Measurements from ENCODE around the gene B4GALNT4. TPM values are rescaled to one million over a fixed set of nuclear protein-coding genes. Genes with fewer than 3 reads are reported as not detected.

B4GALNT4 gene
- total RNA-seq, 2 experiments from 2014 or later, result 0.32 TPM; not detected in 1

DNA sequence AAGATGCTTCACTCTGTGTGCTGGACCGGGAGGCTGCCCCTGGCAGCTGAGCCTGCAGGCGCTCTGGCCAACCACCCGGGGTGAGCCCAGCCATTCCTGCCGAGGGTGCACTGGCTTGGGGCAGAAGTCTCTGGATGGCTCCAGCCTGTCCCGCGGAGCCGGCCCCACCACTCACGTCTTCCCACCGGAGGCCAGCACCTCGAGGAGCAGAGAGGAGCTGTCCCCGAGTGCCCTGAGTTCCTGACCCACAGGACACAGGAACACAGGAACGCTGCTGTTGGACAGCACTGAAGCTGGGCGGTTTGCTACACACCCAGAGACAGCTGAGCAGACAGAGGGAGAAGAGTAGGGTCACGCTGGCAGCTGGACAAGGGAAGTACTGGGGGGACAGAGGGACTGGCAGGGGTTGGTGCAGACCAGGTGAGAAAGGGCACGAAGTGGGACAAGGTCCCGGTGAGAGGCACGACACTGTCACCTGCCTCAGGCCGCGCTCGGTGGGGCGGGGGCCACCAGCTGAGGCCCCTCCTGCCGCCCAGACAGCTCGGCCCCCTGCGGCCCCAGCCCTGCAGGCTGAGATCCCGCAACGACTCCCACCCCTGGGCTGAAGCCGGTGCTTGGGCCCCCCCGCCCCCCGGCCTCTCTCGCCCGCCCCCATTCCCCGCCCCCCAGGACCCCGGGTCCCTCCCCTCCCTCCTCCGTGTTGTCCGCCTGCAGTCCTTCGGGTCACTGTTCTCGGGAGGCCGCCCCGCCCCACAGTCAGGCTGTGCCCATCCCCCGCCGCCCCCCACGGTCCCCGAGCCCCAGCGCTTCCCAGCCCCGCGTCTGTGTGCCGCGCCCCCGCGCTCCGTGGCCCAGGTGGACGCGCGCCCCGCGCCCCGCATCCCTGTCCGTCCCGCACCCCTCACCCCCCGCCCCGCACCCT is 624 bp upstream of the B4GALNT4 start:
- CTCF ChIA-PET, result interaction anchor here (1.0 to 8.0 kb wide), 6 partner anchors 28 to 90 kb away, joined by 3 to 54 read pairs (median 4); partner anchors contain the start of genes NLRP6 and PTDSS2
- Mint-ChIP-seq H3K27me3 (peaks cover 44% of the 10 kb centered on the region), H3K36me3 (no peaks in the 10 kb centered on the region), H3K4me3 (no peak overlapping the region), H3K4me1 (peaks cover 8% of the 10 kb centered on the region), H3K9me3 (ENCODE audit: low read depth) (no peaks in the 10 kb centered on the region), H3K27ac (peak overlapping the region; percentile 21)
- DNase-seq (no peak), ATAC-seq (no peak)

DNA sequence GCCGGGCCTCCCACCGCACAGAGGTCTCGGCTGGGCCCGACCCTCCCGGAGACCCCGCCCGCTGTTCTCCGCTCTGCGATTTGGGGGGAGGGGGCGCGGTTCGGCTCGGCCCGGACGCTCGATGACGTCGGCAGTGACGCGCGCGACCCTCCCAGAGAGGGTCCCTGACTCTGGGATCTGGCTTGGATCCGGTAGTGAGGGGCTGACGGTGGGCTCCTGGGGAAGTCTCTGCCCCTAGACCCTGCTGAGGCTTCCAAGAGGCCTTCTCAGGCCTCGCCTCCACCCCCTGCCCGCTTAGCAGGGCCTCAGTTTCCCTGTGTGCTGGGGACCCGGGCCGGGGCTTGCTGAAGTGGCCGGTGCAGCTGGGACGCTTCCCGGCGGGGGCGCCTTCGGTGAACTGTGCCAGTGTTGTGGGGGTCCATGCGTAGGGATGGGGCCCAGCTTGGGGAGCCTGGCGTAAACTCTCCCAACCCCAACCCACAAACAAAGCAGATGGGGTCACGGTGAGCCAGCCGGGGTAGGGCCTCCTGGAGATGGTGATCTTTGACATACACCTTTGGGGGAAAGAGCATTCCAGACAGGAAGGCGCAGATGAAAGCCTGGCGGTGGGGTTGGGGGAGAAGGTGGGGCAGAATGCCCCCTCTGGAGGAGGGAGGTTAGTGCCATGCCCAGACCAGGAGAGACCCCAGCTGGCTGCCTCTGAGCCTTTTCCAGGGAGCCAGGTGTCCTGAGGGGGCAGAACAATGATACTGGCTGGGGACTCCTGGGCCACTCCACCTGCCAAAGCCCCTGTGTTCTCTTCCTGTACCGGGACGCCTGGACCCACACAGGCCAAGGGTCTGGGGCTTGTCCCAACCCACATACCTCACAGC is 1.0 kb downstream of the B4GALNT4 start:
- peaks cover 2% of the 10 kb centered on the region for H3K4me1 Mint-ChIP-seq
- ATAC-seq (no peak), DNase-seq (no peak)
- H3K4me3 Mint-ChIP-seq, result no peak overlapping the region
- no peak overlapping the region for H3K27ac Mint-ChIP-seq
- H3K9me3 Mint-ChIP-seq (ENCODE audit: low read depth), result no peaks in the 10 kb centered on the region
- H3K36me3 Mint-ChIP-seq, result no peaks in the 10 kb centered on the region
- H3K27me3 Mint-ChIP-seq, result peaks cover 44% of the 10 kb centered on the region
- CTCF ChIA-PET, result interaction anchor here (1.2 kb wide), 1 partner anchor 27 kb away, joined by 5 read pairs; no protein-coding TSS in a partner anchor

DNA sequence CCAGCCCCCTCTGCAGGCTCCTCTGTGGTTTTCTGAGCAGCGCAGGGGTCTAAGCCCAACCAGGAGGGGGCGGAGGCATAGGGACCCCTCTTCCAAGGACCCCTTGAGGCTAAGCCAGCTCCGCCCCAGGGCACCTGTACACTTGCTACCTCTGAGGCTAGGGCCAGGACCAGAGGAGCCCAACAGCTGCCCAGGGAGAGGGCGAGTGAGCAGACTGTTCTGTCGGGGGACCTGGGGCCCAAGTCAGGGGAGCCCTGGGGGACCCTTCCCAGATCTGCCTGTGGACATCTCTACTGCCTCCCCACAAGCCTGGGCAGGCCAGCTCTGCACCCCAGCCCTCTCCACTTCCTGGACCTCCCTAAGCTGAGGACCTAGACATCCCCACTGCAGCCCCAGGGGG is 1.8 kb downstream of the B4GALNT4 start:
- CTCF ChIA-PET, result interaction anchor here (1.2 to 1.5 kb wide), 3 partner anchors 12 to 66 kb away, joined by 3 to 5 read pairs (median 4); no protein-coding TSS in a partner anchor
- H3K4me1 Mint-ChIP-seq, result peaks cover 2% of the 10 kb centered on the region
- H3K27me3 Mint-ChIP-seq, result peaks cover 42% of the 10 kb centered on the region
- DNase-seq (no peak), ATAC-seq (no peak)
- no peaks in the 10 kb centered on the region for H3K36me3 Mint-ChIP-seq
- H3K27ac Mint-ChIP-seq, result no peak overlapping the region
- no peak overlapping the region for H3K4me3 Mint-ChIP-seq
- no peaks in the 10 kb centered on the region for H3K9me3 Mint-ChIP-seq (ENCODE audit: low read depth)

DNA sequence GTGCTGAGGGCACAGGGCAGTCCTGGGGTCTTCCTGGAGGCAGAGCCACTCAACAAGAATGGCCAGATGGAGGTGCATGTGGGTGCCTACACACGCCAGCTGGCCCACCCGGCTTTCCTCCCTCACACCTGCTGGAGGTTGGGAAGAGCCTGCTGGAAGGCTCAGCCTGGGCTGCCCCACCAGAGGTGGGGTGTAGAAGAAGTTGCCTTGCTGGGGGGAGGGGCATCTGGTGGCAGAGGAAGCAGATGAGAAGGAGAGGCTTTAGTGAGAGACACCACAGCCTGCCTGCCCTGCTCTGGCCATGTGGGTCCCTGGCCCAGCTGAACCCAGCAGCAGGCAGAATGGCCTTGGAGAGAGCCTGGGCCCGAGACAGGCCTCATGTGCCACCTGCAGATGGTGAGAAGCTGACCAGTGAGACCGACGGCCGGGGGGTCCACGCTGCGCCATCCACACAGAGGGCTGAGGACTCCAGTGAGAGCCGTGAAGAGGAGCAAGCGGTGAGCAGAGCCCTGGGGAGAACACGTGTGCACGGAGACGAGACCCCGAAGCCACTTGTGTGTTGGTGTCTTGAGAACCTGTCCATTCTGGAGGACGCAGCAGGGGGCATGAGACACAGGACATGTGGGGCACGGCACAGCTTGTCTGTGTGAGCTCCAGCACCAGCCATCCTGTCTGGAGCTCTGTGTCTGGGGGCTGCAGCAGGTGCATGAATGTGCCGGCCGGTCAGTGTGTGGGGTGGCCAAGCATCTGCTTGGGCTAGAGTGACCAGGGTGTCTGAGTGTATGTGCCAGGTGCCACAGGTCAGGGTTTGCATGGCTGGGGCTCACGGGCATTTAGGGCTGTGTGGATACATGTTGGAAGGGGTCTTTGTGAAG is 2.7 kb downstream of the B4GALNT4 start:
- Mint-ChIP-seq H3K27me3 (peaks cover 36% of the 10 kb centered on the region), H3K4me1 (peaks cover 2% of the 10 kb centered on the region), H3K27ac (no peak overlapping the region), H3K36me3 (no peaks in the 10 kb centered on the region), H3K4me3 (no peak overlapping the region), H3K9me3 (ENCODE audit: low read depth) (no peaks in the 10 kb centered on the region)
- no peak for ATAC-seq
- no peak for DNase-seq
- CTCF ChIA-PET, result interaction anchor here (0.7 to 1.5 kb wide), 4 partner anchors 13 to 77 kb away, joined by 3 to 5 read pairs (median 4); no protein-coding TSS in a partner anchor

DNA sequence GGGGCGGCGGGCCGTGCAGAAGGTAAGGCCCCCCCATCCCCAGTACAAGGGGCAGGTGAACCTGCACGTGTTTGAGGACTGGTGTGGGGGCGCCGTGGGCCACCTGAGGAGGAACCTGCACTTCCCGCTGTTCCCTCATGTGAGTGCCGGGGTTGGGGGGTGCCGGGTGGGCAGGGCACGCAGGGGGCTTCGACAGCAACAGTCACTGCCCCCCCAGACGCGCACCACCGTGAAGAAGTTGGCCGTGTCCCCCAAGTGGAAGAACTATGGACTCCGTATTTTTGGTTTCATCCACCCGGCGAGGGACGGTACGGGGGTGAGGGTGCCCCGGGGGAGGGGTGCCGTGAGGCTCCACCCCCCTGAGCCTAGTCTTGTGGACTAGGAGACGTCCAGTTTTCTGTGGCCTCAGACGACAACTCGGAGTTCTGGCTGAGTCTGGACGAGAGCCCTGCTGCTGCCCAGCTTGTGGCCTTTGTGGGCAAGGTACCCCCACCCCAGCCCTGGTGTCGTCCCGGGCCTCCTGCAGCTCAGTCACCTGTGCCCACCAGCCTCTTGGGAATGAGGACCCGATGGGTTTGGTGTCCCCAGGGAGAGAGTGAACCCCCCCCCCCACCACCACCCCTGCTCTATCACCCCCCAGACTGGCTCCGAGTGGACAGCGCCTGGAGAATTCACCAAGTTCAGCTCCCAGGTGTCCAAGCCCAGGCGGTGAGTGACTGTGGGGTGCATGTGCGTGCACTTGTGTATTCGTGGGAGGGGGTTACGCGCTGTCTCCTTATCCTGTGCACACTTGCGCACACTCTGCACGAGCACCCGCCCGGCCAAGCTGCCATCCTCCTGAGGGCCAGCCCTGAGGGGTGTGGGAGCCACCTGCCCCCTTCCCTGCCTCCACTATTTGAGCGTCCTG is 3.8 kb downstream of the B4GALNT4 start:
- no peak for DNase-seq
- no peak for ATAC-seq
- no peaks in the 10 kb centered on the region for H3K36me3 Mint-ChIP-seq
- H3K4me1 Mint-ChIP-seq, result peaks cover 2% of the 10 kb centered on the region
- no peak overlapping the region for H3K4me3 Mint-ChIP-seq
- no peak overlapping the region for H3K27ac Mint-ChIP-seq
- H3K9me3 Mint-ChIP-seq (ENCODE audit: low read depth), result no peaks in the 10 kb centered on the region
- peaks cover 25% of the 10 kb centered on the region for H3K27me3 Mint-ChIP-seq
- CTCF ChIA-PET, result no interaction called here

DNA sequence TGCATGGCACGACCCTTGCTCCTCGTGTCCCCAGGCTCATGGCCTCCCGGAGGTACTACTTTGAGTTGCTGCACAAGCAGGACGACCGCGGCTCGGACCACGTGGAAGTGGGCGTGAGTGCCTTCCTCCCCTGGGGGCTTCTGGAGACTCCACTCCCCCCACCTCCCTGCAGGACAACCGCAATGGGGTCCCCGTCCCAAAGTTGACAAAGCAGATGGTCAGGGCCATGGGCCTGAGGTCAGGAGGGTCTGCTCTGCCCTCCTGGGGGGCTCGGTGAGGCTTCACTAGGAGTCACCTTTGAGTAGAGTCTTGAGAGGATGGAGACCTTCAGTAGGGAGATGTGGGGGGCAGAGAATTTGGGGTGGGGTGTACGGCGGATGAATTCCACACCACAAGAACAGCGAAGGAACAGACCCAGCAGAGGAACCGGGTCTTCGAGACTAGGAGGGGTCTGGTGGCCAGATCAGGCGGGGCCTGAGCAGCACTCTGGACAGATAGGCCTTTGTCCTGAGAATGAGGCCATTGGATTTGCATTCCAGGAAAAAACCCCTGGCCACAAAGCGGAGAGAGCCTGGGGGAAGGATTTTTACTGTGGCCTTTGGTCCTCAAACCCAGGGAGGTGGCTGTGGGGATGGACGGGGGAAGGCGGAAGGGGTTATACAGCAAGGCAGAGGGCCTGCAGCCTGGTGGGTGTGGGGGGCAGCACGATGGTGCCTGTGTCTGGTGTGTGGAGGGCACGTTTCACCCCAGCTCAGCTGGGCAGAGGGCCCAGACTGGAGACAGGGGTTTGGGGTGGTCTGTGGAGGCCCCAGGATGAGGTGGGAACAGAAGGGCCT is 4.6 kb downstream of the B4GALNT4 start:
- no peak for DNase-seq
- no peak for ATAC-seq
- Mint-ChIP-seq H3K27me3 (peaks cover 18% of the 10 kb centered on the region), H3K4me1 (no peaks in the 10 kb centered on the region), H3K27ac (peak overlapping the region; percentile 32), H3K9me3 (ENCODE audit: low read depth) (no peaks in the 10 kb centered on the region), H3K4me3 (no peak overlapping the region), H3K36me3 (no peaks in the 10 kb centered on the region)
- CTCF ChIA-PET, result no interaction called here

DNA sequence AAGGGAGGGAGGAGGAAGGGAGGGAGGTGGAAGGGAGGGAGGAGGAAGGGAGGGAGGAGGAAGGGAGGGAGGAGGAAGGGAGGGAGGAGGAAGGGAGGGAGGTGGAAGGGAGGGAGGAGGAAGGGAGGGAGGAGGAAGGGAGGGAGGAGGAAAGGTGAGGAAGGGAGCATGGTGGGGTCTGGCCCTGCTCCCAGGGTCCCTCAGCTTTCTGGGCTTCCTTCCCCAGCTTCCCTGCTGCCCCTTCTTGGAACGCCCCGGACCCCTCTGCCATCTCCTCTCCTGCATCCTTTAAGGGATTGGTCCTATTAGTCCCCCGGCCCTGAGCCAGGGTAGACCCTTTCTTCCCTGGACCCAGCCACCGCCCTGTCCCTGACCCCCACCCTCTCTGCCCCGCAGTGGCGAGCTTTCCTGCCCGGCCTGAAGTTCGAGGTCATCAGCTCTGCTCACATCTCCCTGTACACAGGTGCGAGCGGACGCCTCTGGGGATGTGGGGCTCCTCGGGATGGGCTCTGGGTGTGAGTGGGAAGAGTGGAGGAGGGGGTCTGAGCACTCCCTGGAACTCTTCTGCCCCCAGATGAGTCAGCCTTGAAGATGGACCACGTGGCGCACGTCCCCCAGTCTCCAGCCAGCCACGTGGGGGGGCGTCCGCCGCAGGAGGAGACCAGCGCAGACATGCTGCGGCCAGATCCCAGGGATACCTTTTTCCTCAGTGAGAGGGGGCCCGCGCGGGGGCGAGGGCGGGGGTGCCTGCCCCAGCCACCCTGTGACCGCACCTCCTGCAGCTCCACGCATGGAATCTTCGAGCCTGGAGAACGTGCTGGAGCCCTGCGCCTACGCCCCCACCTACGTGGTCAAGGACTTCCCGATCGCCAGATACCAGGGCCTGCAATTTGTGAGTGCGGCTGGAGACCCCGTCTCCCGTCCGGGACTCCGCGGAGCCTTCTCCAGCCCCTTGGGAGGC is 6.0 kb downstream of the B4GALNT4 start:
- Mint-ChIP-seq H3K4me3 (no peak overlapping the region), H3K4me1 (no peaks in the 10 kb centered on the region), H3K9me3 (ENCODE audit: low read depth) (no peaks in the 10 kb centered on the region), H3K27me3 (peaks cover 14% of the 10 kb centered on the region), H3K36me3 (no peaks in the 10 kb centered on the region), H3K27ac (no peak overlapping the region)
- CTCF ChIA-PET, result no interaction called here
- ATAC-seq (no peak), DNase-seq (no peak)

DNA sequence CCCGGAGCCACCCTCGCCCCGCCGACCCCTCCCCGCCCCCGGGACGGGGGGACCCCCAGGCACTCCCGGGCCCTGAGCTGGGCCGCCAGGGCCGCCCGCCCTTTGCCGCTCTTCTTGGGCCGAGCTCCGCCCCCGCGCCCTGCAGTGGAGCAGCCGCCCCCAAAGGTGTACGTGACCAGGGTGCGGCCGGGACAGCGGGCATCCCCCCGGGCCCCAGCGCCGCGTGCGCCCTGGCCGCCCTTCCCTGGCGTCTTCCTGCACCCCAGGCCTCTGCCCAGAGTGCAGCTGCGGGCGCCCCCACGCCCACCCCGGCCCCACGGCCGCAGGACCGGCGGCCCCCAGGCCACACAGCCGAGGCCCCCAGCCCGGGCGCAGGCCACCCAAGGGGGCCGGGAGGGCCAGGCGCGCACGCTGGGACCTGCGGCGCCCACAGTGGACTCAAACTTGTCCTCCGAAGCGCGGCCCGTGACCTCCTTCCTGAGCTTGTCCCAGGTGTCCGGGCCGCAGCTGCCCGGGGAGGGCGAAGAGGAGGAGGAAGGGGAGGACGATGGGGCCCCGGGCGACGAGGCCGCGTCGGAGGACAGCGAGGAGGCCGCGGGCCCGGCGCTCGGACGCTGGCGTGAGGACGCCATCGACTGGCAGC is 7.4 kb downstream of the B4GALNT4 start:
- H3K27me3 Mint-ChIP-seq, result peaks cover 4% of the 10 kb centered on the region
- no peaks in the 10 kb centered on the region for H3K4me1 Mint-ChIP-seq
- no peaks in the 10 kb centered on the region for H3K36me3 Mint-ChIP-seq
- H3K9me3 Mint-ChIP-seq (ENCODE audit: low read depth), result no peaks in the 10 kb centered on the region
- ATAC-seq, result no peak
- no peak overlapping the region for H3K4me3 Mint-ChIP-seq
- CTCF ChIA-PET, result interaction anchor here (1.1 kb wide), 1 partner anchor 20 kb away, joined by 3 read pairs; no protein-coding TSS in a partner anchor
- DNase-seq, result no peak
- no peak overlapping the region for H3K27ac Mint-ChIP-seq

DNA sequence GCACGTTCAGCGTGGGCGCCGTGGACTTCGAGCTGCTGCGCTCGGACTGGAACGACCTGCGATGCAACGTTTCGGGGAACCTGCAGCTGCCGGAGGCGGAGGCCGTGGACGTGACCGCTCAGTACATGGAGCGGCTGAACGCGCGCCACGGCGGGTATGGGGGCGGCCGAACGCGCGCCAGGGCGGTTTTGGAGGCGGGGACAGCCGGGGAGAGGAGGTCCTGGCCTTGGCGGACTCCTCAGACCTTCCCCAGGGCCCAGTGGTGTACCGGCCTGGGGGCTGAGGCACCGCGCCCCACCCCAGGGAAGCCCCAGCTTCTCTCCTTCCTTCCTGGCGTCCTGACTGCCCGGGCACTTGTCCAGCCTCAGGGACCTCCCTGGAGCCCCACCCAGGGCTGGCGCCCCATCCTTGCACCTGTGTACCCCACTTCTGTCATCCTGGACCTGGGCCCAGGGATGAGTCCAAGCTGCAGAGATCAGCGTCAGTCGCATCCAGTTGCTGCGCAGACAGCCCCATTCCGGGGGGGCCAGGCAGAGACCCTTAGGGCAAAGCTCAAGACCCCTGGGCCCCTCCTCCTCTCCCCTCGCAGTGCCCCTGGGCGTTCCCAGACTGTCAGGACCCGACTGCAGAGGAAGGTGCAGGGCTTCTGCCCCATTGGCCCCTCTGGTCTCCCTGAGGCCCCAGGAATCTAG is 8.0 kb downstream of the B4GALNT4 start:
- no peaks in the 10 kb centered on the region for H3K9me3 Mint-ChIP-seq (ENCODE audit: low read depth)
- H3K4me3 Mint-ChIP-seq, result no peak overlapping the region
- no peak for ATAC-seq
- peaks cover 4% of the 10 kb centered on the region for H3K4me1 Mint-ChIP-seq
- H3K36me3 Mint-ChIP-seq, result no peaks in the 10 kb centered on the region
- peaks cover 4% of the 10 kb centered on the region for H3K27me3 Mint-ChIP-seq
- H3K27ac Mint-ChIP-seq, result no peak overlapping the region
- no peak for DNase-seq
- CTCF ChIA-PET, result interaction anchor here (1.1 kb wide), 1 partner anchor 20 kb away, joined by 3 read pairs; no protein-coding TSS in a partner anchor
